ENCODE data around the gene FFAR3. TPM values are rescaled to one million over a fixed set of nuclear protein-coding genes. Genes with fewer than 3 reads are reported as not detected.

The FFAR3 gene
- total and polyA plus RNA-seq, 2 donors (not counting 3 experiments of a cell fraction or from before 2014, with no cell fraction given) = not detected

DNA sequence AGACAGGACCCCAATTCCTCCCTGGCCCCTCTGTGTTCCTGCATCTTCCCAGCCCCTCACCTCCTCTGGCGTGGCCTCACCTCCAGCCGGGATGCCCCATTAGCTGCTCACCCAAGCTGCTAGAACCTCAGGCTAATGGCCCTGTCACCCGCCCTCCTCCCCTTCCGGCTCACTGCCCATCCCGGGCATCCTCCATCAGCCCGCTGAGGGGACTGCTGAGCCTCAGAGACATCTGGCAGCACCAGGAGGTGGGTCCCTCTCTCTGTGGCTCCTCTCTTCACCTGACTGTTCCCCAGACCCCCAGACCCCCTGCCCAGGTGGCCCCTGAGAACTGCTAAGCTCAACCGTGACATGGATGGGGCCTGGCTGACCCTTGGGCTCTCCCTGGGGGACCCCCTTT lies 7.7 kb upstream of the FFAR3 start:
- H3K4me1 ChIP-seq (ENCODE audit: control insufficient read depth, extremely low read depth, insufficient read depth, low read length) = no peaks in the 10 kb centered on the region
- no peaks in the 10 kb centered on the region for H3K27me3 ChIP-seq (ENCODE audit: control insufficient read depth in 2 of 2, insufficient read depth in 2 of 2, low read length in 2 of 2)
- FAIRE-seq (no peak), DNase-seq (ENCODE audit: low read depth, low spot score) (no peak)
- H3K36me3 ChIP-seq (ENCODE audit: control insufficient read depth in 2 of 2, extremely low read depth in 1 of 2, insufficient read depth in 2 of 2, low read length in 2 of 2) = no peaks in the 10 kb centered on the region
- ChIA-PET POLR2A (no interaction called here), CTCF (interaction anchor here (0.8 kb wide), 1 partner anchor 12 kb away, joined by 3 read pairs; no protein-coding TSS in a partner anchor)
- H2AFZ ChIP-seq (ENCODE audit: low read depth, low read length) = no peak overlapping the region
- H4K20me1 ChIP-seq (replicated peaks; ENCODE audit: control insufficient read depth, extremely low read depth, insufficient read depth, low read length) = no peaks in the 10 kb centered on the region
- no peaks in the 10 kb centered on the region for H3K9me1 ChIP-seq (replicated peaks; ENCODE audit: control insufficient read depth, extremely low read depth, insufficient read depth, low read length)
- H3K79me2 ChIP-seq (ENCODE audit: control insufficient read depth, insufficient read depth, low read length) = no peaks in the 10 kb centered on the region
- H3K4me2 ChIP-seq (ENCODE audit: insufficient read depth, low read length) = no peak overlapping the region
- H3K9ac ChIP-seq (replicated peaks; ENCODE audit: extremely low read depth, insufficient read depth, low read length) = no peak overlapping the region
- intact Hi-C loops (cut with micrococcal nuclease) (no loop called here), dilution Hi-C loops (cut with MboI; ENCODE audit: extremely low pct_ligation_motif_present, low sequenced_read_pairs) (no loop called here)
- H3K27ac ChIP-seq (ENCODE audit: insufficient read depth, low read depth, low read length) = no peak overlapping the region
- no TSS peak for BruUV-seq (replicated peaks)
- TF ChIP-seq FOS (IDR thresholded peaks at IDR 0.05; ENCODE audit: borderline replicate concordance, insufficient read depth, low read length) = no peak
- TF ChIP-seq EZH2 (IDR thresholded peaks at IDR 0.05; ENCODE audit: borderline replicate concordance, low read depth, low read length, severe bottlenecking) = no peak
- no peak for TF ChIP-seq POLR2A (IDR thresholded peaks at IDR 0.05; ENCODE audit: low read depth, low read length)
- no peak for TF ChIP-seq CTCF (IDR thresholded peaks at IDR 0.05; ENCODE audit: extremely low read depth in 1 of 2, insufficient read depth in 1 of 2, low read depth in 1 of 2, low read length in 2 of 2)
- TF ChIP-seq POLR2AphosphoS5 (IDR thresholded peaks at IDR 0.05; ENCODE audit: insufficient read depth, low read depth, low read length) = no peak
- TF ChIP-seq MYC (IDR thresholded peaks at IDR 0.05; ENCODE audit: low read depth, low read length) = no peak
- TF ChIP-seq GATA2 (IDR thresholded peaks at IDR 0.05; ENCODE audit: insufficient read depth, insufficient read length, low read depth, low read length) = no peak
- TF ChIP-seq MAX (IDR thresholded peaks at IDR 0.05; ENCODE audit: insufficient read depth, insufficient read length) = no peak
- no peak for TF ChIP-seq JUN (IDR thresholded peaks at IDR 0.05; ENCODE audit: borderline replicate concordance, insufficient read depth, insufficient read length, low read depth)
- no peaks in the 10 kb centered on the region for H3K9me3 ChIP-seq (replicated peaks; ENCODE audit: control insufficient read depth, insufficient read depth, low read length)
- no peak overlapping the region for H3K4me3 ChIP-seq (replicated peaks in 1 of 3; ENCODE audit: insufficient read depth in 1 of 3, low read depth in 1 of 3, low read length in 3 of 3)

Data from endothelial cell of umbilical vein (primary cell).